GM20000 (cell line): ENCODE results near the gene CLIC5.

Experiments used
- DNase-seq: peaks from one replicate; pipeline ENCODE4 v3.0.0; 2012; ENCODE audit warnings: low spot score
- TF ChIP-seq, protein P1 (sequence below): IDR thresholded peaks from 2 replicates; pipeline ENCODE4 v1.5.1; 2012; ENCODE audit warnings: mild to moderate bottlenecking, control low read depth; ENCODE audit errors: extremely low read depth, missing control alignments

The CLIC5 gene

GRCh38 chr6:45901767-45902650, 113.7 kb downstream of the CLIC5 start:
- no peak for DNase-seq
- TF ChIP-seq, protein P1, sequence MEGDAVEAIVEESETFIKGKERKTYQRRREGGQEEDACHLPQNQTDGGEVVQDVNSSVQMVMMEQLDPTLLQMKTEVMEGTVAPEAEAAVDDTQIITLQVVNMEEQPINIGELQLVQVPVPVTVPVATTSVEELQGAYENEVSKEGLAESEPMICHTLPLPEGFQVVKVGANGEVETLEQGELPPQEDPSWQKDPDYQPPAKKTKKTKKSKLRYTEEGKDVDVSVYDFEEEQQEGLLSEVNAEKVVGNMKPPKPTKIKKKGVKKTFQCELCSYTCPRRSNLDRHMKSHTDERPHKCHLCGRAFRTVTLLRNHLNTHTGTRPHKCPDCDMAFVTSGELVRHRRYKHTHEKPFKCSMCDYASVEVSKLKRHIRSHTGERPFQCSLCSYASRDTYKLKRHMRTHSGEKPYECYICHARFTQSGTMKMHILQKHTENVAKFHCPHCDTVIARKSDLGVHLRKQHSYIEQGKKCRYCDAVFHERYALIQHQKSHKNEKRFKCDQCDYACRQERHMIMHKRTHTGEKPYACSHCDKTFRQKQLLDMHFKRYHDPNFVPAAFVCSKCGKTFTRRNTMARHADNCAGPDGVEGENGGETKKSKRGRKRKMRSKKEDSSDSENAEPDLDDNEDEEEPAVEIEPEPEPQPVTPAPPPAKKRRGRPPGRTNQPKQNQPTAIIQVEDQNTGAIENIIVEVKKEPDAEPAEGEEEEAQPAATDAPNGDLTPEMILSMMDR: no peak

DNA sequence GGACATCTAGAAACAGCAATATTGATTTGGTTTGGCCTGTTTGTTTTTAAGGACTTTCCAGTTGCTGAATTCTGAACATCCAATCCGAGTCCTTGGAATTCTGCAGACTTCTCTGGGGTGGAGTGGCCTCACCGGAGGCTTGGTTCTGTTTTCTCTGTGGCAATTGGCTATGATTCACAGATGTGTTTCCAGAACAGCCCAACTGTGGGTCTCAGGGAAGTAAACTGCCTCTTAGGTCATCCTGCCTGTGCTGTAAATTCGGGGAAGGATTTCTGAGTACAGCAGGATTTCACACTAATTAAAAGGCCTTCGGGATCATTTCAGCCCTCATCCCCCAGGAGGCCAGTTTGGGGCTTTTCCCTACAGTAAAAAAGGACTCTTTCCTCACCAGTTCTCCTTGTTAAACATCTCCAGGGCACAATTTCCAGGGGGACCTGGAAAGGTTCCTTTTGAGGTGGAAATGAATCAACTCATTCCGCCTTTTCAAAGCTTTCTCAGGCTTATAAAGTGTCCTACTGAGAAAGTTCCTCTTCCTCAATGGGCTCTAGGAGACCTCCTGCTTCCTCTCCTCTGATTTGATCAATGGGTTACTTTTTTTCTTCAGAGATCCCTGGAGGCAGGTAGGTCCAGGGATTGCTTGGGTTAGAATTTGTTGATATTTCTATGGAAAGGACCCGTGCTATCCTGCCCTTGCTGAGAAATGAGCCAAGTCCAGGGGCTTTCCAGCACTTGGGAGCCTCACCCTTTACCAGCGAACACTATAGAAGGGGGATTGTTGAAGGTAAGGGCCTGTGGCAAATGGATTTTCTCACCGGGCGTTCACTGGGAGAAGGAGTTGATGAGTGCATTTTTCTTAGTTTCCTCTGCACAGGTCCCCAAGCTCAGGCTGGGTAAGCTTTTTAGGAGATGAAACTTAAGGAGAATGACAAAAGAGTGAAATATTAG, 114.6 kb downstream of the CLIC5 start:
- TF ChIP-seq, protein P1: no peak
- no peak for DNase-seq

DNA sequence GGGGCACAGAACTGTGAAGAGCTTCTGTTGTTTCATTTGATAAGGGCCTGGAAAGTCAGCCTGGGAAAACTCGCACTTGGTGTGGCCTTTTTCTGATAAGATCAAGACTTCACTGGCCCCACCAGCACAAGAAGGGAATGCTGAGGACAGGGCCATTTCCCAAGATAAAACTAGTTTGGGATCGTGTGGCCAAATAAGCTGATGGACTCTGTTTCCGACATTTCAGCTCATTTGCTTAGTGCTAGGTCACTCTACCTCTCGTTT, 116.0 kb downstream of the CLIC5 start:
- TF ChIP-seq, protein P1: no peak
- DNase-seq: no peak

- no peak for DNase-seq
- TF ChIP-seq, protein P1: no peak
Measured at GRCh38 chr6:45898941-45899682, 116.5 kb downstream of the CLIC5 start.

DNA sequence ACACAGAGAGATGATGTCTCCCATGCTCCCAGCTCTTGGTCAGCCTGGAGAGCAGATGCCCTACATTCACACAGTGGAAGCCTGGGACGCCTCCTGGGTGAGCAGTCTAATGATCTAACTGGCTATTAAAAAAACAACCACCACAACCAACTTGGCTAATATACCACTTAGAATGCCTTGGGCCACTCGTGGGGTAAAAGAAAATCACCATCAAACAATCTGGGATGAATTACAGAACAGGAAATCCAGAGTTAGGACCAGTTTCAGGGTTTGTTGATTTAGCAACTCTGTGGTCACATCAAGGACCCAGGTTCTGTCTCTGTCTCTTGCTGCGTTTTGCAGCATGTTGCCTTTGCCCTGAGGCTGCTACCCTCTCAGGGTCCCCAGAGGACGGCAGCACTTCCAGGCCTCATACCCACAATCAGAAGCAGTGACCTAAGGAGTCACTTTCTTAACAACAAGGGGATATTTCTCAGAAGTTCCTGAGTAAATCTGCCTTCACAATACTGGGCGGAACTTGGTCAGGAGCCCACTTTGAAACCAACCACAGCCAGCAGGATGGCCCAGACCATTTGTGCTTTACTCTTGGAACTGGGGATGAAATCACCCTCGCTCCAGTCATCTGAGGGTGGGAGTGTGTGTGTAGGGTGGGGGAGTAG, 118.7 kb downstream of the CLIC5 start:
- TF ChIP-seq, protein P1: no peak
- no peak for DNase-seq

DNA sequence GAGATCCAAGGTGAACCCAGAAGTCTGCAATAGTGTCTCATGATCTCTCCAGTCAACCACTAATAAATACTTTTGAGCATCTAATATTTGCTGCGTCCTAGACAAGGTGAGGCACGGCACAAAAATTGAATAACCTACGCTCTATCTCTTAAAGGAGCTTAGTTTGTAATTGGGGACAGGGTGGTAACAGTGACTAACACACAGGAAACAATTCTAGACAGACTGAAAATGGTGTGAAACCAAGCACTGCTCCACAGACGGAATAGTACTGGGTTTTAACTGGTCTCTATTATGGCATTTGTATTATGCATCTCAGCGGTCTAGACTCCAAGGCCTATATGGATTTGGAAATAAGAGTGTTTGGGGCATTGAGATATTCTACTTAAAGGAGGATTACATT, 120.1 kb downstream of the CLIC5 start:
- no peak for DNase-seq
- TF ChIP-seq, protein P1: no peak
